Measurements from ENCODE around the gene PRR19. TPM values are rescaled to one million over a fixed set of nuclear protein-coding genes. Genes with fewer than 3 reads are reported as not detected.

The PRR19 gene
- total and polyA plus RNA-seq, 10 of the 15 experiments (the other 5 are each of a cell fraction or from before 2014, with no cell fraction given): 0.09 to 1.7 (median 0.73) TPM; not detected in 1

GRCh38 chr19:42313096-42313839, 11.3 kb downstream of the PRR19 start, which contains the start of gene TMEM145:
TSS of gene TMEM145 (plus strand) at chr19:42313309. CDS start at chr19:42313377, 68 bp downstream.
- 2% methylated on average over 42 of the region's 67 CpGs for WGBS (ENCODE audit: insufficient coverage, insufficient replicate concordance, low lambda C conversion rate, missing lambda C conversion rate)
- CTCF ChIA-PET: interaction anchor here (2.4 kb wide), 1 partner anchor 16 kb away, joined by 5 read pairs; no protein-coding TSS in a partner anchor
- Histone ChIP-seq H3K27me3 (replicated peaks in 1 of 2; ENCODE audit: control insufficient read depth in 2 of 2, insufficient read depth in 2 of 2, low read length in 1 of 2) (peaks cover 4 to 9% of the 10 kb centered on the region in 2 experiments; a peak in 3 of 4 replicates), H3K9me3 (replicated peaks; ENCODE audit: control insufficient read depth, insufficient read depth, low read length) (no peaks in the 10 kb centered on the region), H3K4me3 (peak within 1 kb of the TSS; percentile 59), H3K4me1 (ENCODE audit: control insufficient read depth, insufficient read depth, low read length) (peaks cover 9% of the 10 kb centered on the region), H3K27ac (ENCODE audit: control insufficient read depth, insufficient read depth) (no peak within 1 kb of the TSS), H3K4me2 (ENCODE audit: control insufficient read depth, insufficient read depth) (peak within 1 kb of the TSS; percentile 55; the same call in 1 of the 2 replicates), H4K20me1 (ENCODE audit: control insufficient read depth, insufficient read depth) (no peaks in the 10 kb centered on the region), H2AFZ (ENCODE audit: control insufficient read depth, low read depth, low read length) (no peak within 1 kb of the TSS), H3K79me2 (ENCODE audit: control insufficient read depth, insufficient read depth, low read length) (no peaks in the 10 kb centered on the region), H3K9ac (ENCODE audit: control insufficient read depth, insufficient read depth, low read length) (no peak within 1 kb of the TSS), H3K36me3 (ENCODE audit: control insufficient read depth in 2 of 2, insufficient read depth in 2 of 2, low read length in 1 of 2) (no peaks in the 10 kb centered on the region)
- no peak for FAIRE-seq
- RAD21 ChIA-PET (ENCODE audit: unreplicated experiment): no interaction called here
- in situ Hi-C loops (cut with MboI): no loop called here
- intact Hi-C loops (cut with micrococcal nuclease; ENCODE audit: unreplicated experiment): no loop called here
- ATAC-seq: peak; percentile 66
- BruUV-seq (replicated peaks): no TSS peak
- DNase-seq (ENCODE audit: low read depth, low spot score): no peak
- POLR2A ChIA-PET: no interaction called here
- SMC1A ChIA-PET (ENCODE audit: uncharacterized antibody, unreplicated experiment): no interaction called here
- TF ChIP-seq YY1 (IDR thresholded peaks at IDR 0.05; ENCODE audit: low read depth, low read length) (peak; percentile 59; the same call in 1 of the 2 replicates), SPI1 (IDR thresholded peaks at IDR 0.05; ENCODE audit: borderline replicate concordance, insufficient read depth, low read depth, low read length) (no peak), YBX1 (IDR thresholded peaks at IDR 0.05) (no peak), CREB1 (IDR thresholded peaks at IDR 0.05; ENCODE audit: low read depth) (no peak), MTA3 (IDR thresholded peaks at IDR 0.05; ENCODE audit: borderline replicate concordance, low read length) (no peak), CHD2 (IDR thresholded peaks at IDR 0.05; ENCODE audit: borderline replicate concordance, low read depth, low read length) (no peak), KDM1A (IDR thresholded peaks at IDR 0.05; ENCODE audit: borderline replicate concordance) (no peak), SMARCA5 (IDR thresholded peaks at IDR 0.05) (no peak)
- TF ChIP-seq, protein P1, sequence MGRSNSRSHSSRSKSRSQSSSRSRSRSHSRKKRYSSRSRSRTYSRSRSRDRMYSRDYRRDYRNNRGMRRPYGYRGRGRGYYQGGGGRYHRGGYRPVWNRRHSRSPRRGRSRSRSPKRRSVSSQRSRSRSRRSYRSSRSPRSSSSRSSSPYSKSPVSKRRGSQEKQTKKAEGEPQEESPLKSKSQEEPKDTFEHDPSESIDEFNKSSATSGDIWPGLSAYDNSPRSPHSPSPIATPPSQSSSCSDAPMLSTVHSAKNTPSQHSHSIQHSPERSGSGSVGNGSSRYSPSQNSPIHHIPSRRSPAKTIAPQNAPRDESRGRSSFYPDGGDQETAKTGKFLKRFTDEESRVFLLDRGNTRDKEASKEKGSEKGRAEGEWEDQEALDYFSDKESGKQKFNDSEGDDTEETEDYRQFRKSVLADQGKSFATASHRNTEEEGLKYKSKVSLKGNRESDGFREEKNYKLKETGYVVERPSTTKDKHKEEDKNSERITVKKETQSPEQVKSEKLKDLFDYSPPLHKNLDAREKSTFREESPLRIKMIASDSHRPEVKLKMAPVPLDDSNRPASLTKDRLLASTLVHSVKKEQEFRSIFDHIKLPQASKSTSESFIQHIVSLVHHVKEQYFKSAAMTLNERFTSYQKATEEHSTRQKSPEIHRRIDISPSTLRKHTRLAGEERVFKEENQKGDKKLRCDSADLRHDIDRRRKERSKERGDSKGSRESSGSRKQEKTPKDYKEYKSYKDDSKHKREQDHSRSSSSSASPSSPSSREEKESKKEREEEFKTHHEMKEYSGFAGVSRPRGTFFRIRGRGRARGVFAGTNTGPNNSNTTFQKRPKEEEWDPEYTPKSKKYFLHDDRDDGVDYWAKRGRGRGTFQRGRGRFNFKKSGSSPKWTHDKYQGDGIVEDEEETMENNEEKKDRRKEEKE (IDR thresholded peaks at IDR 0.05): no peak
- TF ChIP-seq, protein P2, sequence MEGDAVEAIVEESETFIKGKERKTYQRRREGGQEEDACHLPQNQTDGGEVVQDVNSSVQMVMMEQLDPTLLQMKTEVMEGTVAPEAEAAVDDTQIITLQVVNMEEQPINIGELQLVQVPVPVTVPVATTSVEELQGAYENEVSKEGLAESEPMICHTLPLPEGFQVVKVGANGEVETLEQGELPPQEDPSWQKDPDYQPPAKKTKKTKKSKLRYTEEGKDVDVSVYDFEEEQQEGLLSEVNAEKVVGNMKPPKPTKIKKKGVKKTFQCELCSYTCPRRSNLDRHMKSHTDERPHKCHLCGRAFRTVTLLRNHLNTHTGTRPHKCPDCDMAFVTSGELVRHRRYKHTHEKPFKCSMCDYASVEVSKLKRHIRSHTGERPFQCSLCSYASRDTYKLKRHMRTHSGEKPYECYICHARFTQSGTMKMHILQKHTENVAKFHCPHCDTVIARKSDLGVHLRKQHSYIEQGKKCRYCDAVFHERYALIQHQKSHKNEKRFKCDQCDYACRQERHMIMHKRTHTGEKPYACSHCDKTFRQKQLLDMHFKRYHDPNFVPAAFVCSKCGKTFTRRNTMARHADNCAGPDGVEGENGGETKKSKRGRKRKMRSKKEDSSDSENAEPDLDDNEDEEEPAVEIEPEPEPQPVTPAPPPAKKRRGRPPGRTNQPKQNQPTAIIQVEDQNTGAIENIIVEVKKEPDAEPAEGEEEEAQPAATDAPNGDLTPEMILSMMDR (IDR thresholded peaks at IDR 0.05 in 2 of 3, conservative IDR thresholded peaks at IDR 0.05 in 1 of 3; ENCODE audit: control insufficient read depth in 2 of 3, extremely low read depth in 1 of 3, insufficient read depth in 1 of 3, low read depth in 3 of 3, low read length in 3 of 3): 0 out of 6 replicates have a peak, but pooled peaks of 1 of the 3 experiments have one; percentile 6
- TF ChIP-seq, protein P3, sequence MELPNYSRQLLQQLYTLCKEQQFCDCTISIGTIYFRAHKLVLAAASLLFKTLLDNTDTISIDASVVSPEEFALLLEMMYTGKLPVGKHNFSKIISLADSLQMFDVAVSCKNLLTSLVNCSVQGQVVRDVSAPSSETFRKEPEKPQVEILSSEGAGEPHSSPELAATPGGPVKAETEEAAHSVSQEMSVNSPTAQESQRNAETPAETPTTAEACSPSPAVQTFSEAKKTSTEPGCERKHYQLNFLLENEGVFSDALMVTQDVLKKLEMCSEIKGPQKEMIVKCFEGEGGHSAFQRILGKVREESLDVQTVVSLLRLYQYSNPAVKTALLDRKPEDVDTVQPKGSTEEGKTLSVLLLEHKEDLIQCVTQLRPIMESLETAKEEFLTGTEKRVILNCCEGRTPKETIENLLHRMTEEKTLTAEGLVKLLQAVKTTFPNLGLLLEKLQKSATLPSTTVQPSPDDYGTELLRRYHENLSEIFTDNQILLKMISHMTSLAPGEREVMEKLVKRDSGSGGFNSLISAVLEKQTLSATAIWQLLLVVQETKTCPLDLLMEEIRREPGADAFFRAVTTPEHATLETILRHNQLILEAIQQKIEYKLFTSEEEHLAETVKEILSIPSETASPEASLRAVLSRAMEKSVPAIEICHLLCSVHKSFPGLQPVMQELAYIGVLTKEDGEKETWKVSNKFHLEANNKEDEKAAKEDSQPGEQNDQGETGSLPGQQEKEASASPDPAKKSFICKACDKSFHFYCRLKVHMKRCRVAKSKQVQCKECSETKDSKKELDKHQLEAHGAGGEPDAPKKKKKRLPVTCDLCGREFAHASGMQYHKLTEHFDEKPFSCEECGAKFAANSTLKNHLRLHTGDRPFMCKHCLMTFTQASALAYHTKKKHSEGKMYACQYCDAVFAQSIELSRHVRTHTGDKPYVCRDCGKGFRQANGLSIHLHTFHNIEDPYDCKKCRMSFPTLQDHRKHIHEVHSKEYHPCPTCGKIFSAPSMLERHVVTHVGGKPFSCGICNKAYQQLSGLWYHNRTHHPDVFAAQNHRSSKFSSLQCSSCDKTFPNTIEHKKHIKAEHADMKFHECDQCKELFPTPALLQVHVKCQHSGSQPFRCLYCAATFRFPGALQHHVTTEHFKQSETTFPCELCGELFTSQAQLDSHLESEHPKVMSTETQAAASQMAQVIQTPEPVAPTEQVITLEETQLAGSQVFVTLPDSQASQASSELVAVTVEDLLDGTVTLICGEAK (IDR thresholded peaks at IDR 0.05; ENCODE audit: borderline replicate concordance): no peak

All from GM12878 (cell line).